Bronchial epithelial cell (primary cell): Measurements from ENCODE around the gene SLC6A8. TPM values are rescaled to one million over a fixed set of nuclear protein-coding genes. Genes with fewer than 3 reads are reported as not detected.

ENCODE experiments used
- DNase-seq: peaks from one replicate; pipeline ENCODE4 v3.0.0-alpha.2; 2010; ENCODE audit warnings: low read depth
- FAIRE-seq: peaks from 2 replicates; lab custom pipeline; 2011; peaks lifted over from hg19 to GRCh38; lab: Jason Lieb, UNC
- H3K27me3 ChIP-seq: 2 replicates; pipeline ENCODE4 v1.5.1; 2011; ENCODE audit warnings: low read length; ENCODE audit not compliant: control insufficient read depth, insufficient read depth
- H3K36me3 ChIP-seq: 2 replicates; pipeline ENCODE4 v1.5.1; 2011; ENCODE audit warnings: low read length; ENCODE audit not compliant: control insufficient read depth, insufficient read depth
- H3K4me3 ChIP-seq: 2 replicates; pipeline ENCODE4 v1.5.1; 2011; ENCODE audit warnings: mild to moderate bottlenecking, low read depth, low read length, control low read depth
- CTCF ChIP-seq: IDR thresholded peaks from 2 replicates; pipeline ENCODE4 v1.5.1; 2011; ENCODE audit warnings: mild to moderate bottlenecking, moderate library complexity, low read length, control low read depth, inconsistent platforms; ENCODE audit not compliant: insufficient read depth, severe bottlenecking
- total RNA-seq: library from RNA; depleted of rRNA; stranded (reverse); fragments of >200 nt; gene quantifications from 2 replicates; pipeline ENCODE4 v1.2.1, GENCODE V29; 2014

Gene SLC6A8
- total RNA-seq = 42.4 and 49.3 TPM in 2 replicates

DNA sequence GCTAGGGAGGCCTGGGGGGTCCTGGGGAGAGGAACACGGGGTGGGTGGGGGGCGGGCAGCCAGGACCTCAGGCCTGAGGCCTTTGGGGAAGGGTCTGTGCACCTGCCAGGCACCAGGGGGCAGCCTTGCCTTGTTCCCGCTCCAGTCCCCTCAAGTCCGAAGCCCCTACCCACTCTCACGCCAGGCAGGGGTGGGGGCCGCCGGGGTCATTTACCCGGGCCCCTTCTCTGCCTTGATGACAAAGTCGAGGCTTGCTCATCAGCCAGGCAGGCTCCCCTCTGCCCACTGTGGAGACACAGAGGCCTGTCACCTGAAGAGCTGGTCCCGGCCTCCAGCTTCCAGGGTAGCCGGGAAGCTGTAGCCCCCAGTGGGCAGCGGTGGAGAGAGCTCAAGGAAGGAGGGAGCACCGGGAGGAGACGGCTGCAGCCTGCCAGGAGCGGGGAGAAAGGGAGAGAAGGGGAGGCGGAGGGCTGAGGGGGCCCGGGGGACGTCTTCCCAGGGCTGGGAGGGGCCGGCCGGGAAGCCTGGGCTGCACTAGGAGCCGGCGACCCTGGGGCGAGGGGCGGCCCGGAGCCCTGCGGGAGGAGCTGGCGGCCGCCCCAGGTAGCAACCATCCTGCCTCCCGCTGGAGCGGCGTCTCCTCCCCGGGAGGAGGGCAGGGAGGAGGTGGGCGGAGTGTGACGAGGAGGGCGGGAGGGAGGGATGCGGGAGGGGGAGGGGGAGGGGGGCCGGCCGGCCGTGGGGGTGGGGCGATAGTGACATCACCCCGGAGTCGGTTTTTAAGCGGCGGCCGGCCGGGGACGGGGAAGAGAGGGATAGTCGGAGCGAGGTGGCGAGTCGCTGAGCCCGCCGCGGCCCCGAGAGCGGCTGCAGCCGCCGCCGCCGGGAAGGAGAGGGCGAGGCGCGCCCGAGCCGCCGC is at the start of gene SLC6A8:
TSS of gene SLC6A8 (plus strand) at position 806 of the 919 bp plus-strand sequence. CDS start 649 bp downstream, outside the sequence.
- no peak for FAIRE-seq
- no peaks in the 10 kb centered on the region for H3K27me3 ChIP-seq
- peak within 1 kb of the TSS; percentile 50 for H3K4me3 ChIP-seq
- H3K36me3 ChIP-seq = peaks cover 3% of the 10 kb centered on the region
- no peak for DNase-seq
- TF ChIP-seq CTCF = peak; percentile 33

- TF ChIP-seq CTCF = no peak
- DNase-seq (no peak), FAIRE-seq (no peak)
- H3K36me3 ChIP-seq = no peaks in the 10 kb centered on the region
- peaks cover 3% of the 10 kb centered on the region for H3K27me3 ChIP-seq
- H3K4me3 ChIP-seq = no peak overlapping the region
Observed at GRCh38 chrX:153638041-153638371, 49.7 kb upstream of the SLC6A8 start.

GRCh38 chrX:153638436-153639176 is 49.1 kb upstream of the SLC6A8 start:
- FAIRE-seq (no peak), DNase-seq (peak; percentile 72)
- H3K4me3 ChIP-seq = no peak overlapping the region
- peaks cover 3% of the 10 kb centered on the region for H3K27me3 ChIP-seq
- H3K36me3 ChIP-seq = no peaks in the 10 kb centered on the region
- TF ChIP-seq CTCF = no peak

DNA sequence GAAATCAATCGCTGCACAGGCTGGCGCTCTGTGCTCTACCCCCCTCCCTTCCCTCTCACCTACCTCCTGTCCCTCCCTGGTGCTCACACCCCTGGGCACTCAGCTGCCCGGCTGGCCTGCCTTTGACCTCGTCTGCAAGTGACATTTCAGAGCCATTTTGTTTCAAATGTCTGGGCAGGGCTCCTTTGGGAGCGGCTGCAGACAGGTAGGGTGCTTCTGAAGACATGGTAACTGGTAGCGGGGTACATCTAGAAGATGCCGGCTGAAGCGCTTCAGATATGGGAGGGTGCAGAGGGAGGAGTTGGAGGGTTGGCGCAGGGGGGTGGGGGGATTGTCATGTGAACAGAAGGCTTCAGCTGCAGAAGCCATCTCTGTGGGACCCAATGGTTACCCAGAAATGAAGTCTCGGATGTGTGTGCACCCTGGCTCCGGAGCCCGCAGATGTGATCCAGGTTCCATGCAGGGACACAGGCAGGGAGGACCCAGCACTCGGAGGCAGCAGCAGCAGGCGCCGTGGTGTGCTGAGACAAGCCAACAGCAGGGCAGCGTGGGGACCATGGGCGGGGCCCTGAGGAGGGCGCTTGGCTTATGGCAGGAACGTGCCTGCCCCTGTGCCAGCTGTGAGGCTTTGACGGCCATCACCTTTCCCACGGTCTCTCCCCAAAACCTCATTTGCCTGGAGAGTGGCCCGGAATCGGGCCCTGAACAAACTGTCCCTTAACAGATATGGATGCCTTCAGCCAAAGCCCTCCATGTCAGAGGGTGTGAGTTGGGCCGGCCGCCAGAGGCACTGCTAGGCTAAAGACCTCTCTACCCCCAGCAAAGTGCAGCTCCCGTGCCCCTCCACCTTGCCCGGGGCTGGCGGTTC is 48.3 kb upstream of the SLC6A8 start:
- FAIRE-seq (no peak), DNase-seq (no peak)
- no peak for TF ChIP-seq CTCF
- H3K27me3 ChIP-seq = peaks cover 3% of the 10 kb centered on the region
- H3K36me3 ChIP-seq = no peaks in the 10 kb centered on the region
- no peak overlapping the region for H3K4me3 ChIP-seq

DNA sequence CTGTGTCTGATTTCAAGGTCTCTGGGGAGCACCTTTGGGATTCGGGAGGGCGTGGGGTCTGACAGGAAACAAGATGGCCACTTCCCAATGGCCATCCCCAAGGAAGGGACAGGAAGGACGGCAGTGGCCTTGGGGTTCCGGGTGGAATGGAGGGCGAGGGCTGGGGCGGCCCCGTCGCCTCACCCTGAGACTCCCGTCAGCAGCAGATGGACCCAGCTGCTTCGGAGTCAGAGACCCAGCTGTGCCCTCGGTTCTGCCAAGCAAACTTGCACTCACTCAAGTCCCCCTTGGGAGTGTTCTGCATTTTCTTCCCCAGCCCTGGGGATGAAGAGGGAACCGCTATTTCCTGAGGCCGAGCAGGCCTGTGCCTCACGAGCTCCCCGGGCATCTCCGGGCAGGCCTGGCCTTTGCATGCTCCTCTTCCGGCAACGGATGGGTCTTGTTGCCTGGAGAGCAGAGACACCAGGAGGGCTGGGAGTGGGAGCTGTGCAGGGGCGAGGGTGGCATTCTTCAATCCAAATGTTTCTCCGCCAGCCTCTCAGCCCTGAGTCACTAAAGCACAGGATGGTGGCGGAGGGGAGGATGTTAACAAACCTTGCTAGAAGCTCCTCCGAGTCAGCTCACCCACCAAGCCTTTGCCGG is 47.6 kb upstream of the SLC6A8 start:
- FAIRE-seq (no peak), DNase-seq (no peak)
- no peak for TF ChIP-seq CTCF
- Histone ChIP-seq H3K36me3 (no peaks in the 10 kb centered on the region), H3K4me3 (no peak overlapping the region), H3K27me3 (peaks cover 3% of the 10 kb centered on the region)
